ENCODE data around the gene NT5DC1.

Gene NT5DC1

DNA sequence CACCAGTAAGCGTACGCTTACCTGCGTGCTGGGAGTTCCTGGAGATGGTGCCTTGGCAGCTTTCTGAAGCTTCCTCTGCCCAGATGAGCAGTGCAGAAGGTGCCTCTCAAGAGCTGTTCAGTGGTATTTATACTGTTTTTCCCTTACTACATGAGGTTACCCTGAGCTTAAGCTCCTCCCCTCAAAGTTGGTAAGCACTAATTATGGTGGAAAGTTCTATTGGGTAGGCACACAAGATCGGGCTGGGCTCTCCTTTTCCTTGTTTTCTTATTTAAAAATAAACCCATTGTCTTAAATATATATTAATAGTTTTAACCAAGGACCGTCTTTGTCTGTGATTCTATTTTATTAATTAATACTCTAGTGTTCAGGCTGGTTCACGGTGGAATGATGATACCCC, 25.4 kb downstream of the NT5DC1 start, which contains the start of gene COL10A1:
Gene COL10A1, minus strand, starts transcription at position 101 of the 400 bp plus-strand sequence. CDS start 640 bp downstream, outside the sequence.
- ATAC-seq (ENCODE audit: low read depth), result no peak
- H3K27ac ChIP-seq (ENCODE audit: poor library complexity, severe bottlenecking), result no peak within 1 kb of the TSS
- DNase-seq (ENCODE audit: low spot score), result no peak
- H3K4me3 ChIP-seq (ENCODE audit: severe bottlenecking), result no peak within 1 kb of the TSS
- no peaks in the 10 kb centered on the region for H3K27me3 ChIP-seq (ENCODE audit: insufficient read depth, poor library complexity, severe bottlenecking)
- H3K4me1 ChIP-seq (ENCODE audit: insufficient read depth, poor library complexity, severe bottlenecking), result peaks cover 3% of the 10 kb centered on the region
- no peaks in the 10 kb centered on the region for H3K9me3 ChIP-seq (ENCODE audit: severe bottlenecking)
- peaks cover 12% of the 10 kb centered on the region for H3K36me3 ChIP-seq (ENCODE audit: low read depth)
- no peak for TF ChIP-seq CTCF (IDR thresholded peaks at IDR 0.05; ENCODE audit: poor library complexity, severe bottlenecking)

DNA sequence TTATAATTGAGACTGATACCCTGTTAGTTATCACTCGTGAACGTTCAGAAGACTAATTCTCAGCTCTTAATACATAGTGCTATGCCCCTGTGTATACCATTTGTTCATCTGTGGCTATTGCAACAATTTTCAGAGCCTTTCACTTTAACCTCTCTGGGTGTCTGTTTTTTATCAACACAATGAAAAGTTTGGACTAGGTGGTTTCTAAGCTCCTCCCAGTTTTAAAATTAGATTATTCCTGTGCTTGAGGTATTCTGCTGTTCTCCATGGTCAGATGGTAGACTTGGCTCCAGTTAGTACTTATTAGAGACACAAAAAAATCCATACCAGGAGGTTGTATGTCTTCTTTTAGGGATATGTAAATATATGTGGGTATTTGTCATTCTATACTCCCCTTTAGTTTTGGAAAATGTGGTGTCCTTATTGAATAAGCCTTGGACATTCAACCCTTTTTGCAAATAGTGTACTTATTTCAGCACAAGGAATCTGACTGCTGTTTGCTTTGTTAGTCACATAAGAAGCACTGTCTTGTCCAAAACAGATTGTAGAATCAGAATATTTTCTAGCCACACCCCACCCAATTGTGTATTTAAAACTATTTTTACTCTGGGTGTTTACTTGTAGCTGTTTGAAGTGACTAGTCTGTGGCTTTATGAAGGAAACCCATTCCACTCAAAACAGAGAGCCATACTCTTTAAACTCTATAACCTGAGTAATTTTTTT, 27.3 kb downstream of the NT5DC1 start:
- DNase-seq (ENCODE audit: low spot score) (no peak), ATAC-seq (ENCODE audit: low read depth) (no peak)
- Histone ChIP-seq H3K27ac (ENCODE audit: poor library complexity, severe bottlenecking) (no peak overlapping the region), H3K4me1 (ENCODE audit: insufficient read depth, poor library complexity, severe bottlenecking) (peaks cover 3% of the 10 kb centered on the region), H3K4me3 (ENCODE audit: severe bottlenecking) (no peak overlapping the region), H3K9me3 (ENCODE audit: severe bottlenecking) (no peaks in the 10 kb centered on the region), H3K36me3 (ENCODE audit: low read depth) (peaks cover 12% of the 10 kb centered on the region), H3K27me3 (ENCODE audit: insufficient read depth, poor library complexity, severe bottlenecking) (no peaks in the 10 kb centered on the region)
- no peak for TF ChIP-seq CTCF (IDR thresholded peaks at IDR 0.05; ENCODE audit: poor library complexity, severe bottlenecking)

GRCh38 chr6:116133453-116133852, 32.8 kb downstream of the NT5DC1 start:
- Histone ChIP-seq H3K27me3 (ENCODE audit: insufficient read depth, poor library complexity, severe bottlenecking) (no peaks in the 10 kb centered on the region), H3K4me1 (ENCODE audit: insufficient read depth, poor library complexity, severe bottlenecking) (no peaks in the 10 kb centered on the region), H3K27ac (ENCODE audit: poor library complexity, severe bottlenecking) (no peak overlapping the region), H3K4me3 (ENCODE audit: severe bottlenecking) (no peak overlapping the region), H3K36me3 (ENCODE audit: low read depth) (peaks cover 10% of the 10 kb centered on the region), H3K9me3 (ENCODE audit: severe bottlenecking) (no peaks in the 10 kb centered on the region)
- TF ChIP-seq CTCF (IDR thresholded peaks at IDR 0.05; ENCODE audit: poor library complexity, severe bottlenecking), result no peak
- ATAC-seq (ENCODE audit: low read depth) (no peak), DNase-seq (ENCODE audit: low spot score) (no peak)

DNA sequence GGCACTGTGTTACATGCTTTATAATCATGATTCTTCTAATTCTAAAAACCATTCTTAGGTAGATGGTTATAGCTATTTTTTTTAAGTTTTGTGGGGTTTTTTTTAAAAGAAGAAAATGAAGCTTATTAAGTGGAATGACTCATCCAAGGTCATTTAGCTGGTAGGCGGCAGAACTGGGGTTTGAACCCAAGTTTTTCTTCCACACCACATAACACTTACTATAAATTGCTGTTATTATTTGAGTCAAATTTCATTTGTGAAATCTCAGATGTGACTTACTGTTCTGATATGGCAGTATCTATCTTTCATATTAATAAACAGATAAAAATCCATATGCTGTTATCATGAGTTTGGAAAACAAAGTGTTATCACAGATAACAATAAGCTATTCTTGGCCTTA, 35.7 kb downstream of the NT5DC1 start:
- H3K4me1 ChIP-seq (ENCODE audit: insufficient read depth, poor library complexity, severe bottlenecking), result no peaks in the 10 kb centered on the region
- ATAC-seq (ENCODE audit: low read depth) (no peak), DNase-seq (ENCODE audit: low spot score) (no peak)
- no peaks in the 10 kb centered on the region for H3K9me3 ChIP-seq (ENCODE audit: severe bottlenecking)
- H3K36me3 ChIP-seq (ENCODE audit: low read depth), result peaks cover 9% of the 10 kb centered on the region
- H3K27ac ChIP-seq (ENCODE audit: poor library complexity, severe bottlenecking), result no peak overlapping the region
- no peaks in the 10 kb centered on the region for H3K27me3 ChIP-seq (ENCODE audit: insufficient read depth, poor library complexity, severe bottlenecking)
- TF ChIP-seq CTCF (IDR thresholded peaks at IDR 0.05; ENCODE audit: poor library complexity, severe bottlenecking), result no peak
- H3K4me3 ChIP-seq (ENCODE audit: severe bottlenecking), result no peak overlapping the region

- H3K36me3 ChIP-seq (ENCODE audit: low read depth), result peaks cover 9% of the 10 kb centered on the region
- H3K27me3 ChIP-seq (ENCODE audit: insufficient read depth, poor library complexity, severe bottlenecking), result no peaks in the 10 kb centered on the region
- no peak overlapping the region for H3K27ac ChIP-seq (ENCODE audit: poor library complexity, severe bottlenecking)
- no peak overlapping the region for H3K4me3 ChIP-seq (ENCODE audit: severe bottlenecking)
- no peaks in the 10 kb centered on the region for H3K4me1 ChIP-seq (ENCODE audit: insufficient read depth, poor library complexity, severe bottlenecking)
- ATAC-seq (ENCODE audit: low read depth), result no peak
- no peak for TF ChIP-seq CTCF (IDR thresholded peaks at IDR 0.05; ENCODE audit: poor library complexity, severe bottlenecking)
- no peaks in the 10 kb centered on the region for H3K9me3 ChIP-seq (ENCODE audit: severe bottlenecking)
- DNase-seq (ENCODE audit: low spot score), result no peak
These were observed 36.3 kb downstream of the NT5DC1 start for GRCh38 chr6:116136933-116137340.

All from RWPE2 (cell line).